Adrenal gland (tissue), 5 donors: ENCODE data around the gene CSTPP1.

Experiments used
- CTCF ChIP-seq, 6 experiments: fragments of 450-650 bp in 4 of 6; fragments of 200-600 bp in 2 of 6; sonication (generic) in 1 of 6; IDR thresholded peaks; 1 replicate in 5 of 6; 2 replicates in 1 of 6; pipeline versions ENCODE4 v1.5.1 to v1.8.0; 2016 to 2021; ENCODE audit warnings: antibody characterized with exemption in 6 of 6, mild to moderate bottlenecking in 2 of 6, moderate library complexity in 1 of 6
- POLR2A ChIP-seq, 2 donors: fragments of 450-650 bp; IDR thresholded peaks; one replicate each; pipeline ENCODE4 v1.6.1; 2017; ENCODE audit warnings: antibody characterized with exemption in 2 of 2, mild to moderate bottlenecking in 2 of 2, moderate library complexity in 1 of 2
- donor health status: DM: no; HTN: no; CAD: no.

- no peak for TF ChIP-seq CTCF (IDR thresholded peaks at IDR 0.05)
- no peak for TF ChIP-seq POLR2A (IDR thresholded peaks at IDR 0.05)
Measured at GRCh38 chr11:47148270-47148669, 211.7 kb downstream of the CSTPP1 start.
